NB4 (cell line): ENCODE measurements around the gene SLC2A3.
A peak's percentile ranks its signal among the peaks of the same experiment; 100 is the strongest.
"Not testable (repeated sequence)": the region's sequence is repeated elsewhere in the genome, so short reads cannot be mapped to it uniquely, and the experiment has no call there.

Source experiments
- DNase-seq: peaks from one replicate; pipeline ENCODE4 v3.0.0; 2010; ENCODE audit warnings: low read depth
- H3K4me3 ChIP-seq: one replicate; pipeline ENCODE4 v1.5.1; 2011; ENCODE audit warnings: mild to moderate bottlenecking, low read depth, low read length, moderate library complexity
- MYC ChIP-seq: IDR thresholded peaks from 2 replicates; pipeline ENCODE4 v1.6.1; 2011; ENCODE audit warnings: low read depth, low read length
- POLR2A ChIP-seq: IDR thresholded peaks from 2 replicates; pipeline ENCODE4 v1.6.1; 2011; ENCODE audit warnings: mild to moderate bottlenecking; ENCODE audit not compliant: insufficient read length; ENCODE audit errors: extremely low read depth
- TF ChIP-seq, protein P1 (sequence below): IDR thresholded peaks from 2 replicates; pipeline ENCODE4 v1.6.1; 2011; ENCODE audit warnings: low read depth, low read length
- TF ChIP-seq, protein P2 (sequence below): IDR thresholded peaks from one replicate; pipeline ENCODE4 v1.5.1; 2012; ENCODE audit warnings: low read depth, low read length

The SLC2A3 gene

DNA sequence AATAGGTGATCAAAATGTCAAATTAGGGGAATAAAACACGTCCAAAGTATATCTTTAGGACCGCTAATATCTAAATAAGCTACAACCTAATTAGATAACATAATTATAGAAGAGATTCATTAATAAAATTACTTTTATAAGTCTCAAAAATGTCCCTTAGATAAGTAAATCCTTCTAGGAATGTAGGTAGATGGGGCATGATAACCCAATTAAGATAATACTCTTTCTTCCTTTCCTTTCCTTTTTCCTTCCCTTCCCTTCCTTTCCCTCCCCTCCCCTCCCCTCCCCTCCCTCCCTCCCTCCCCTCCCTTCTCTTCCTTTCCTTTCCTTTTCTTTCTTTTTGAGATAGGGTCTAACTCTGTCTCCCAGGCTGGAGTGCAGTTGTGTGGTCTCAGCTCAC is 11.0 kb upstream of the SLC2A3 start:
- H3K4me3 ChIP-seq: no peak overlapping the region
- DNase-seq: no peak
- TF ChIP-seq MYC: no peak
- TF ChIP-seq POLR2A: no peak
- TF ChIP-seq, protein P1, sequence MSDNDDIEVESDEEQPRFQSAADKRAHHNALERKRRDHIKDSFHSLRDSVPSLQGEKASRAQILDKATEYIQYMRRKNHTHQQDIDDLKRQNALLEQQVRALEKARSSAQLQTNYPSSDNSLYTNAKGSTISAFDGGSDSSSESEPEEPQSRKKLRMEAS: no peak
- TF ChIP-seq, protein P2, sequence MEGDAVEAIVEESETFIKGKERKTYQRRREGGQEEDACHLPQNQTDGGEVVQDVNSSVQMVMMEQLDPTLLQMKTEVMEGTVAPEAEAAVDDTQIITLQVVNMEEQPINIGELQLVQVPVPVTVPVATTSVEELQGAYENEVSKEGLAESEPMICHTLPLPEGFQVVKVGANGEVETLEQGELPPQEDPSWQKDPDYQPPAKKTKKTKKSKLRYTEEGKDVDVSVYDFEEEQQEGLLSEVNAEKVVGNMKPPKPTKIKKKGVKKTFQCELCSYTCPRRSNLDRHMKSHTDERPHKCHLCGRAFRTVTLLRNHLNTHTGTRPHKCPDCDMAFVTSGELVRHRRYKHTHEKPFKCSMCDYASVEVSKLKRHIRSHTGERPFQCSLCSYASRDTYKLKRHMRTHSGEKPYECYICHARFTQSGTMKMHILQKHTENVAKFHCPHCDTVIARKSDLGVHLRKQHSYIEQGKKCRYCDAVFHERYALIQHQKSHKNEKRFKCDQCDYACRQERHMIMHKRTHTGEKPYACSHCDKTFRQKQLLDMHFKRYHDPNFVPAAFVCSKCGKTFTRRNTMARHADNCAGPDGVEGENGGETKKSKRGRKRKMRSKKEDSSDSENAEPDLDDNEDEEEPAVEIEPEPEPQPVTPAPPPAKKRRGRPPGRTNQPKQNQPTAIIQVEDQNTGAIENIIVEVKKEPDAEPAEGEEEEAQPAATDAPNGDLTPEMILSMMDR: no peak

DNA sequence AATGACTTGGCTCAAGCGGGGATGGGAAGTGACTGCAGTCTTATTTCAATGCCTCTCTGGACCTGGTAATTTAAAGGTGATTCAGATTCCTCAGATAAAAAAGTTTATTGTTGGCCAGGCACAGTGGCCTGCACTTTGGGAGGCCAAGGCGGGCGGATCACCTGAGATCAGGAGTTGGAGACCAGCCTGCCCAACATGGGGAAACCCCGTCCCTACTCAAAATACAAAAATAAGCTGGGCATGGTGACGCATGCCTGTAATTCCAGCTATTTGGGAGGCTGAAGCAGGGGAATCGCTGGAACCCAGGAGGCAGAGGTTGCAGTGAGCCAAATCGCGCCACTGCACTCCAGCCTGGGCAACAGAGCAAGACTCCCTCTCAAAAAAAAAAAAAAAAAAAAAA is 8.8 kb upstream of the SLC2A3 start:
- H3K4me3 ChIP-seq, DNase-seq: not testable (repeated sequence)

DNA sequence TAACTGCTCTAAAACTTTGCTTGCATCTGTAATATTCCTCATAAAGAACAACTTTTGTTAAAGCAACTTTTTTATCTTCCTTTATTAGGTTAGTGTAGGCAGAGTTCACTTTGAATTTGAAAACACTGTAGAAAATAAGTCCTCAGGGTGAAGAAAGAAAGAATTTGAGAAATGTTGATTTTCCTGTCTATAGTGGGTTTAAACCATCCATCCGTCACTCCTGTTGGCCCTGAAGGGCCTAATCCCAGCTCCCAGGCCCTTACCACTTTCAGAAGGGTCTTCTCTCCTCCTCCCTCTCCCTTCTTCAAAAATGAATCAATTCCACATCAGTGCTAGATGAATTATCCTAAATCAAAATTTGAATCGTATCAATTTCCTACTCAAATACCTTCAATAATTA is 4.9 kb upstream of the SLC2A3 start:
- H3K4me3 ChIP-seq: no peak overlapping the region
- no peak for DNase-seq
- no peak for TF ChIP-seq POLR2A
- TF ChIP-seq, protein P1: no peak
- no peak for TF ChIP-seq MYC
- TF ChIP-seq, protein P2: no peak

DNA sequence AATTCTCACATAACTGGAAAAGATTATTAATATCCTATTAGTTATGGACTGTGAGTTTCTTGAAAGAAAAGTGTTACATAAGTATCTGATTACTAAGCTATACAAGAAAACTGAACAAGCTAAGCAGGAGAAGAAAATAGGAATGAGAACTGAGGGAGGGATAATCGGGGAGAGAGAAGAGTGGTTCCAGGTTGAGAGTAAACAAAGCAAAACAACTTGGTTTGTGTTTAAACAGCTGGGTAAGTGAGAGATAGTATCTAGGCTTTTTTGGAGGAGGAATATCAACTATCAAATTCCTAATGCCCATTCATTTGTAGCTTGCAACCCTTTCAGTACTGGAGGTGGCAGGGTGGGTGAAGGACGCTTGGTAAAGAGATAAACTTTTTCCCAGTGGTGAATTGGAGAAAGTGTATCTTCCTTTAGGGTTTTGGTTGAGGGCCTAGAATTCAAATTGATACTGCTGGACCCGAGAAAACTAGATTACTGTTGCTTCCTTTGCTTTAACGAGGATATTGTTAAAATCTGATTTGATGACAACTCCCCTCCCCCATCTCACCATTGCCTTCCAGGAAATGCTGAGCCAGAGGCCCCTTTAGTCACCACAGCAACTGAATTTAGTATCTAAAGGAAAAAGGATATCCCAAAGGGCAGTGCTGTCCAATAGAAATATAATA is 2.0 kb upstream of the SLC2A3 start:
- TF ChIP-seq, protein P2: no peak
- TF ChIP-seq MYC: no peak
- TF ChIP-seq POLR2A: no peak
- TF ChIP-seq, protein P1: no peak
- H3K4me3 ChIP-seq: no peak overlapping the region
- peak; percentile 66 for DNase-seq

DNA sequence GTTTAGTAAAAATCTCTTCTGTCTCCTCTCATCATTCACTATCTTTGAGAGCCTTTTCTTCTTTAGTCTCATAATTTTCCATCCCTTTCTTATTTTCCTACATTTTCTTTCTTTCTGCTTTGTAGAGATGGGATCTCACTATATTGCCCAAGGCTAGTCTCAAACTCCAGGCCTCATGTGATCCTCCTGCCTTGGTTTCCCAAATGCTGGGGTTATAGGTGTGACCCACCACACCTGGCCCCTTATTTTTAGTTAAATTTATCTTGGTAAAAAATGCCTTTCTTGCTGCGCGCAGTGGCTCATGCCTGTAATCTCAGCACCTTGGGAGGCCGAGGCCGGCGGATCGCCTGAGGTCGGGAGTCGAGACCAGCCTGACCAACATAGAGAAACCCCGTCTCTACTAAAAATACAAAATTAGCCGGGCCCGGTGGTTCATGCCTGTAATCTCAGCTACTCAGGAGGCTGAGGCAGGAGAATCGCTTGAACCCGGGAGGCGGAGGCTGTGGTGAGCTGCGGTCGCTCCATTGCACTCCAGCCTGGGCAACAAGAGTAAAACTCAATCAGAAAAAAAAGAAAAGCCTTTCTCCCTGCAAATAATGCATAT is 996 bp downstream of the SLC2A3 start:
- no peak for TF ChIP-seq MYC
- TF ChIP-seq POLR2A: no peak
- TF ChIP-seq, protein P1: no peak
- TF ChIP-seq, protein P2: no peak
- peak overlapping the region; percentile 93 for H3K4me3 ChIP-seq
- DNase-seq: no peak

DNA sequence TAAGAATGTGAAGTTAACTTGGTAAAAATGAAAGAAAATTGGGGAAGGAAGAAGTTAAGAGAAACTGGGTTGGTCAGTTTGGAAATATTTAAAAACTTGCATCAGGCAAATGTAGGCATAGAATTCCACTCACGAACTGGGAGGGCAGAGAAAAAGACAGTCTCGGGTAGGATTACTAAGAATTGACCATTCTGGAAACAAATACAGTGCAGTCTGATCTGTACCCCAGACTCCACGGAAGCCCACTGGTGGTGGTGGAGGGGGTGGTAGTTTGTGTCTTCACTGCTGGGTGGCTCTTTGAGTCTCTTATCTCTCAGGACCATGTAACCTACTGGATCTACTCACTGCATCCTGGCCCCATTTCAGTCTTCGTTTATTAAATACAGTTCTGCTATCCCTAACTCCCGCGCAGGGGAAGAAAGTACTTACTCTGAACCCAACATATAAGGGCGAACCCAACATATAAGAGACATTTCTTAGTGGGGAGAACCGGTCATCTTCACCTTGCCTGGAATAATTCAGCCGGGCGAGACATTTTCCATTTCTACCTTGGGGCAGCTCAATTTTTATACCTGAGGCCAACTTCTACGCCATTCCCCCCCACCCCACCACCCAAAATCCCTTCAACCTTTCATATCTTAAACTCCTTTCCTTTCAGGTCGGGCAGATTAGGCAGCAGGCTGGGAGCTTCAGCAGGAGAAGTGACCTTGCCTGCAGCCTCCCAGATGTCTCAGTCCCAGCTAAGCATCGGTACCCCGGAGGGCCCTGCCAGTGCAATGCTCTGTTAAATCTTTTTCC is 1.7 kb downstream of the SLC2A3 start:
- DNase-seq: peak; percentile 23
- peak overlapping the region; percentile 93 for H3K4me3 ChIP-seq
- TF ChIP-seq POLR2A: no peak
